ENCODE results near the gene PITPNM3. TPM values are rescaled to one million over a fixed set of nuclear protein-coding genes. Genes with fewer than 3 reads are reported as not detected.

PITPNM3 gene
- total RNA-seq, 1 donor from 2014 or later, result 1.1 TPM

GRCh38 chr17:6423931-6424330 is 132.4 kb downstream of the PITPNM3 start:
- DNase-seq (no peak), ATAC-seq (ENCODE audit: low read depth) (no peak)
- H3K4me1 Mint-ChIP-seq, result peaks cover 11% of the 10 kb centered on the region
- no peaks in the 10 kb centered on the region for H3K9me3 Mint-ChIP-seq
- no peak for TF ChIP-seq CTCF (IDR thresholded peaks at IDR 0.05)
- H3K4me3 Mint-ChIP-seq, result no peak overlapping the region
- ChIA-PET CTCF (interaction anchor here (2.8 kb wide), 1 partner anchor 836 kb away, joined by 22 read pairs; no protein-coding TSS in a partner anchor), POLR2A (no interaction called here)
- no peak overlapping the region for H3K27ac Mint-ChIP-seq
- intact Hi-C loops (cut with micrococcal nuclease), result loop anchor here (5.0 kb wide), 1 partner anchor 717 kb away; no protein-coding TSS in a partner anchor
- H3K27me3 Mint-ChIP-seq, result peaks cover 6% of the 10 kb centered on the region
- H3K36me3 Mint-ChIP-seq (ENCODE audit: low read depth), result no peaks in the 10 kb centered on the region

- Mint-ChIP-seq H3K36me3 (ENCODE audit: low read depth) (no peaks in the 10 kb centered on the region), H3K27ac (no peak overlapping the region), H3K9me3 (no peaks in the 10 kb centered on the region), H3K27me3 (peaks cover 6% of the 10 kb centered on the region), H3K4me1 (peaks cover 8% of the 10 kb centered on the region), H3K4me3 (no peak overlapping the region)
- ChIA-PET POLR2A (no interaction called here), CTCF (interaction anchor here (2.8 to 4.0 kb wide), 2 partner anchors 830 to 835 kb away, joined by 20 to 22 read pairs; no protein-coding TSS in a partner anchor)
- DNase-seq (no peak), ATAC-seq (ENCODE audit: low read depth) (no peak)
- intact Hi-C loops (cut with micrococcal nuclease), result loop anchor here (1.0 to 5.0 kb wide), 3 partner anchors 715 to 835 kb away; no protein-coding TSS in a partner anchor
- TF ChIP-seq CTCF (IDR thresholded peaks at IDR 0.05), result no peak
Observed at GRCh38 chr17:6422654-6423241, 133.6 kb downstream of the PITPNM3 start.

- peak; percentile 55 for DNase-seq
- TF ChIP-seq CTCF (IDR thresholded peaks at IDR 0.05), result no peak
- H3K36me3 Mint-ChIP-seq (ENCODE audit: low read depth), result no peaks in the 10 kb centered on the region
- ChIA-PET CTCF (interaction anchor here (1.3 to 4.0 kb wide), 3 partner anchors 826 to 834 kb away, joined by 3 to 22 read pairs (median 20); no protein-coding TSS in a partner anchor), POLR2A (no interaction called here)
- H3K4me1 Mint-ChIP-seq, result peaks cover 2% of the 10 kb centered on the region
- H3K27ac Mint-ChIP-seq, result no peak overlapping the region
- ATAC-seq (ENCODE audit: low read depth), result peak; percentile 49
- intact Hi-C loops (cut with micrococcal nuclease), result loop anchor here (1.0 to 5.0 kb wide), 3 partner anchors 715 to 835 kb away; no protein-coding TSS in a partner anchor
- peaks cover 8% of the 10 kb centered on the region for H3K27me3 Mint-ChIP-seq
- H3K4me3 Mint-ChIP-seq, result no peak overlapping the region
- H3K9me3 Mint-ChIP-seq, result no peaks in the 10 kb centered on the region
Observed at GRCh38 chr17:6421700-6422604, 134.4 kb downstream of the PITPNM3 start.

GRCh38 chr17:6420173-6420641 is 136.1 kb downstream of the PITPNM3 start:
- intact Hi-C loops (cut with micrococcal nuclease), result loop anchor here (5.0 kb wide), 1 partner anchor 713 kb away; no protein-coding TSS in a partner anchor
- Mint-ChIP-seq H3K4me3 (no peak overlapping the region), H3K27ac (no peak overlapping the region), H3K27me3 (peaks cover 8% of the 10 kb centered on the region), H3K9me3 (no peaks in the 10 kb centered on the region), H3K4me1 (peaks cover 2% of the 10 kb centered on the region), H3K36me3 (ENCODE audit: low read depth) (no peaks in the 10 kb centered on the region)
- DNase-seq (no peak), ATAC-seq (ENCODE audit: low read depth) (no peak)
- ChIA-PET POLR2A (no interaction called here), CTCF (interaction anchor here (4.0 kb wide), 1 partner anchor 827 kb away, joined by 20 read pairs; no protein-coding TSS in a partner anchor)
- TF ChIP-seq CTCF (IDR thresholded peaks at IDR 0.05), result no peak

- ATAC-seq (ENCODE audit: low read depth), result no peak
Observed at GRCh38 chr17:6415616-6416015, 140.7 kb downstream of the PITPNM3 start.

More at GRCh38 chr17:6415616-6416015, 140.7 kb downstream of the PITPNM3 start:
- CTCF ChIA-PET, result no interaction called here
- no peak for TF ChIP-seq CTCF (IDR thresholded peaks at IDR 0.05)
- Mint-ChIP-seq H3K27ac (no peak overlapping the region), H3K36me3 (ENCODE audit: low read depth) (no peaks in the 10 kb centered on the region), H3K9me3 (no peaks in the 10 kb centered on the region), H3K27me3 (peaks cover 7% of the 10 kb centered on the region), H3K4me3 (no peak overlapping the region), H3K4me1 (no peaks in the 10 kb centered on the region)
- intact Hi-C loops (cut with micrococcal nuclease), result no loop called here
- DNase-seq, result no peak
- POLR2A ChIA-PET, result no interaction called here
